ENCODE data around the gene PNPLA1.

Gene PNPLA1

DNA sequence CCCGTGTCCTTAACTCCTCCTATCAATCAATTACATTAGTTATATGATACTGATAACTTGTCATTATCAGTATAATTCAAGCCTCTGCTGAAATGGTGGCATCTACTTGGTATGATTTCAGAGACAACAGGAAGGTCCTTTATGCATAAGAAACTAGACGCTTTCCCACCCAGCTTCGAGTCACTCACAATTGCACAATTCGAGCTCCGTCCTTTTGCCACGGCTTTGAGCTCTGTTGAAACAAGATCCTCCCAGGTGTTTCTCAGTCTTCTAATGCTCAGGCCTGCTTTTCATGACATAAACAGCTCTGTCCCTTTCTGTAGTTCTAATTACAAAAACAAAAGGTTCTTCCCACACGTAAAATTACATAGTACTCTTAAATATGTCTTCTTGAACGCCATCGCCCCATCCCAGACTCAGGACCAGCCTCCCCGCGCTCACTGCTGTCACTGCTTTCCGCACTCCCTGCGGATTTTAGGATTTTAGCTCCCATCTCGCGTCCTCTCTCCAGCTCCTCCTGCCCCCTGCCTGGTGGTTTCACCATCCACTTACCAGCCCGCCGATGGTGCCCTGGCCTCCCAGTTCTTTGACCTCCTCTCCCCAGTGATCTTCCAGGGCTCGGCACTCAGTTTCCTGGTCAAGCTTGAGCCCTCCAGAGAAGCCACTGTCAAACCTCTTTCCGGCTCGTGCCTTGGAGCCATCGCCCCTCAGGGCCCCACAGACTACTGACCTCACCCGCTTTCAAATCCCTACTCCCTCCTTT lies 23.2 kb upstream of the PNPLA1 start:
- DNase-seq: no peak

GRCh38 chr6:36247693-36248092 lies 22.2 kb upstream of the PNPLA1 start:
- no peak for DNase-seq

DNA sequence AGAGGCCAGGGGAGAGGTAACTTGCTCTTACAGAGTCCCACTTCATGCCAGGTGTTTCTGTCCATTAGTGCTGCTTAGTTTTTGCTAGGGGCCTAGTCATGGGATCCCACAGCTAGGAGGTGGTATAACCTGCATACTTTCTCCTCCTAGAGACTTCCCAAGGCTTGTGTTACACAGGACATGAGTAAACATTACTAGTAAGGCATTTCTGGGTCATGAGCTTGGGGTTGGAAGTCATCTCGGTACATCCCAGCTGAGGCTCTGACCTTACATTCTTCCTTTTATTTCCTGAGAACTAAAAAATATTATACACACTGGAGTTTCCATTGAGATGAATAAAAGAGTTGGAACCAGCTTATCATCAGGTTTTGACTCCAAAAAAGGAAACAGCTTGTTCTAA lies 20.9 kb upstream of the PNPLA1 start:
- no peak for DNase-seq

- no peak for DNase-seq
Measured at GRCh38 chr6:36249536-36249935, 20.3 kb upstream of the PNPLA1 start.

DNA sequence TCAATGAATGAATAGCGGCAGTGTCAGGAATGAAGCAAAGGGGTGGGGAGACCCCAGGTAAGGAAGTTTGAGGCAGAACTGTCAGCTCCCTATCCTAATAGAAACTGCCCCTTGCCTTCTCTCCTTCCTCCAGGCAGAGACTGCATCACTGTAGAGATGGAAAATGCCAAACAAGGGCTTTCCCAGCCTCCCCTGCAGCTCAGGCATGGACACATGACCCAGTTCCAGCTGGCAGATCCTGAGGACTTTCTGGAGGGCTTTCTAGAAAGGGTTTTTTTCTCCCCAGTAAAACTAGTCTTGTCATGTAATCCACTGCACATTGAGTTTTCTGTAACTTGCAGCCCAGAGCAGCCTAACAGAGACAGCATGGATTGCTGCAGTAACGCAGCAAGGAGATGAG lies 17.9 kb upstream of the PNPLA1 start:
- no peak for DNase-seq

DNA sequence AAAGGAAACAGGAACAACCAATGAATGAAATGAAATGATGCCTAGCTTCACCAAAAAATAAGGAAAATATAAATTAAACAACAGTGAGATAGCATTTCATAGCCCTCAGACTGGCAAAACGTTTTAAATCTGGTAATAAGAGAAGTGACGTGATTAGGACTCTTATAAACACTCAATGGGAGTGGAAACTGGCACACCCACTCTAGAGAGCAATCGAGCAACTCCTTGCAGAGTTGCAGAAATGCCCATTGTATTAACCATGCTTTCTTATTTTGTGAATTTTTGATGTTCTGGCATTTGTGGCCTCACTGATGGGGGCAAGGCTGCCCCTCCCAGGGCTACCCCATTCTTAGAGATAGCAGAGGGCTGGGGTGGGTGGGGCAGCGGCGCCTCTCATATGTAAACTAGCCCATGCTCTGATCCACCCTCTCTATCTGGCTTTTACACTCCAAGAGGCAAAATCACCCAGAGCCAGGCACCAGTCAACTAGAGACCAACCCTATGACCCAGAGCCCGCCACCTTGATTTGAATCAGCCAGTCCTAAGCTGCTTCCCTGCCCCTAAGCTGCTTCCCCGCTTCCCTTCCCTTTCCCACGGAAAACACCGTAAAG lies 6.4 kb upstream of the PNPLA1 start:
- DNase-seq: no peak

DNA sequence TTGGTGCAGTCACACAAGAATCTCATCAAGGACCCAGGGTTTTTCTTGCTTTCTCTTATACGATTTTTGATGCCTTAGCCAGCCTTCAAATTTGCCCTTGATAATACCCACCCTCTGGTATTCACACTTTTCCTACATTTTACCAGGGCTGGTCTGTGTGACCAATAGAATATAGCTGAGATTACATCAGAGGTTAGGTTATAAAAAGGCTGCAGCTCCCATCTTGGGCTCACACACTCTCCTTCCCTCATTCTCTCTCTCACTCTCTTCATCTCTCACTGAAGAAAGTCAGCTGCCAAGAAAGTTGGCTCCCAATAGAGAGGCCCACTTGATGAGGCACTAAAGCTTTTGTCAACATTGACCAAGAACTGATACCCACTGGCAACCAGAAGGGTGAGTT lies 4.1 kb upstream of the PNPLA1 start:
- no peak for DNase-seq

GRCh38 chr6:36266913-36267644 lies 2.8 kb upstream of the PNPLA1 start:
- DNase-seq: no peak

GRCh38 chr6:36267731-36268477 lies 2.0 kb upstream of the PNPLA1 start:
- DNase-seq: no peak

DNA sequence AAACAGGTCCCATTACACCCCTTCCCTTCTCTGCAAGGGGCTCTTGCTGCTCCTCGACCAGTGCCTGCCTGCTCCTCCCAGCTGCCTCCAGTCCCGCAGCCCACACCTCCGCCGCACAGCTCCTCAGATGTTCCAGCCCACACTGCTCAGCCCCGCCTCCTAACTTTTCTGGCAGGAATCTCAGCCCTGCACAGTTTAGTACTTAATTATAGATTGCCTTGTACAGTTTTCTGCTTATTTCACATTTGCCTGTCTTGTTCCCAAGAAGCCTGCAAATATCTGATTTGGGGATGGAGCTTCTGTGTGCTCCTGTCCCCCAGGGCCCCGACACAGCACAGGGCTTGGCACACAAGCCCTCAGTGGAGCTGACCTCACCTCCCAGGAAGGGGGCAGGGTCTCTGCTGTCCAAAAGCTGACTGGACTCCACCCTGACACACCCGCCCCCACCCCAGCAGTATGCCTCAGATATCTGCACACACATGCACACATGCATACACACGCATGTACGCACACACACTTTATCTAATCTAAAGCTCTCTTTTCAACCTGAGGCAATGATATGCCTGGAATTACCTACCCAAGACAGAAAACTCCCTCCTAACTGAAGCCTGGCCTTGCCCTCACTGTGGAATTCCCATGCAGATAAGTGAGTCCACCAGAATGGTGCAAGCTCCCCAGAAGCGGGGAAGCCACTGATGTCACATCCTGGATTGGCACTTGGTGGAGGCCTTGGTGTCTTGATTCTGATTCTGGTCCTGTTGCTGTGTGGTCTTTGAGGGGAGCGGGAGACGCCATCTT lies 1.2 kb upstream of the PNPLA1 start:
- DNase-seq: no peak

DNA sequence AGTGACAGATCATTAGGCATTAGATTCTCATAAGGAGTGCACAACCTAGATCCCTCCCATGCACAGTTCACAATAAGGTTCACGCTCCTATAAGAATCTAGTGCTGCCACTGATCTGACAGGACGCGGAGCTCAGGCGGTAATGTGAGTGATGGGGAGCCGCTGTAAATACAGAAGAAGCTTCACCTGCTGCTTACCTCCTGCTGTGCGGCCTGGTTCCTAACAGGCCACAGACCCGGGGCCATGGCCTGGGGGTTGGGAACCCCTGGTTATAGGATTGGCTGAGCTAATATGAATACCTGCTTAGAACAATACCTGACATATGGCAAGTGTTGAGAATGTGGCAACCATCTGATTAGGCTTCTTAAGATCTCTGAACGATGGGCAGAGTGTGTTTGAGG lies 2.4 kb downstream of the PNPLA1 start:
- no peak for DNase-seq

GRCh38 chr6:36273067-36273466 lies 3.2 kb downstream of the PNPLA1 start:
- no peak for DNase-seq

DNA sequence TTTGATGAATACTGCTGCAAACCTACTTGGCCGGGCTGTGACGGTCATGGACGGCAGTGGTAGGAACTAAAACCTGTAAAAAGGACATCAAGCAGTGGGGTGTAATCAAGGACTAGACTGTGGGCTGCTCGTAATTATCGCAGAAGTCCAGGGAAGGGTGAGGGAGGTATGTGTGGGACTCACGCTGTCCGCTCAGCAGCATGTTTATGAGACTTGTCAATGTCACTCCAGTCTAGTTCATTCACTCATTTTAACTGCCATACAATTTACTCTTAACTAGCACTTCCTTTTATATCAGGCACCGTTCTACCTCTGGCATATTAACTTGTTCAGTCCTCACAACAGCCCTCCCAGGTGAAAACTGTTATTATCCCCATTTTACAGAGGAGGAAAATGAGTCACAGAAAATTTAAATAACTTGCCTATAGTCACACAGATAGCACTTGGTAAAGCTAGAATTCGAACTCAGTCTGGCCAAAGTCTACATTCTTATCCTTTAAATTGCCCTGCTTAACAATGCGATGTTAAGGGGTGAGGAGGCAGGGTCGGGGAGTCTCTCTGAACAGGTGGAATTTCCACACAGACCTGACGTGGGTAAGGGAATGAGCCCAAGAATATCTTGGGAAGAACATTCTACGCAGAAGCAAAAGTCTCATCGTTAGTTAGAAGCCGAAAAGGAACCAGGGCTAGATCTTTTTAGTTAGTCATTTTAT lies 4.1 kb downstream of the PNPLA1 start:
- no peak for DNase-seq

GRCh38 chr6:36276581-36277536 lies 7.0 kb downstream of the PNPLA1 start:
- DNase-seq: no peak

GRCh38 chr6:36277946-36278470 lies 8.1 kb downstream of the PNPLA1 start:
- DNase-seq: no peak

- no peak for DNase-seq
Measured at GRCh38 chr6:36280467-36280866, 10.6 kb downstream of the PNPLA1 start.

- DNase-seq: no peak
Measured at GRCh38 chr6:36280983-36281382, 11.1 kb downstream of the PNPLA1 start.

- no peak for DNase-seq
Measured at GRCh38 chr6:36283608-36284007, 13.7 kb downstream of the PNPLA1 start.

GRCh38 chr6:36284359-36284758 lies 14.5 kb downstream of the PNPLA1 start:
- DNase-seq: no peak

DNA sequence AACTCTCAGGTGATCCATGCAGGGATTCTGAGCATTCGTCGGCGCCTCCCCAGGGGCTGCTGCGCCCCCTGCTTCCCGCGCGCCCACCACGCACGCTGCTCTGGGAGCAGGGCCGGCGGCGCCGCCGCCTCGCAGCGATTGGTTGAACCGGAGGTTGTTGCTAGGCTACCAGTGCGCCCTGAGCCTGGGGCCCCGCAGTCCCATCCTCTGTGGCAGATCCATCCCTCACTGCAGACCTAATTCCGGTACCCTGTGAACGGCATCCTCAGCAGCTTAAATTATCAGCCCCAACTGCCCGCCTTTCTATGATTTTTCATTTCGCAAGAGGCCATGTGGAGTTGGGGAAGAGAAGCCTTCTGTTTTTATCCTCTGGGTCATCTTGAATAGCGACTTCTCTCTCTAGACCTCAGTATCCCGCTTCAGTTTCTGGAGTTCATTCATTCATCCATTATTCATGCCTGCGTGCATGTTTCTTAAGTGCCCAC lies 15.4 kb downstream of the PNPLA1 start:
- DNase-seq: peak; percentile 91

Data from retina (tissue), 1 donor.